Measurements from ENCODE around the gene NSMCE4A.
"Not testable (repeated sequence)": the region's sequence is repeated elsewhere in the genome, so short reads cannot be mapped to it uniquely, and the experiment has no call there.

NSMCE4A gene

DNA sequence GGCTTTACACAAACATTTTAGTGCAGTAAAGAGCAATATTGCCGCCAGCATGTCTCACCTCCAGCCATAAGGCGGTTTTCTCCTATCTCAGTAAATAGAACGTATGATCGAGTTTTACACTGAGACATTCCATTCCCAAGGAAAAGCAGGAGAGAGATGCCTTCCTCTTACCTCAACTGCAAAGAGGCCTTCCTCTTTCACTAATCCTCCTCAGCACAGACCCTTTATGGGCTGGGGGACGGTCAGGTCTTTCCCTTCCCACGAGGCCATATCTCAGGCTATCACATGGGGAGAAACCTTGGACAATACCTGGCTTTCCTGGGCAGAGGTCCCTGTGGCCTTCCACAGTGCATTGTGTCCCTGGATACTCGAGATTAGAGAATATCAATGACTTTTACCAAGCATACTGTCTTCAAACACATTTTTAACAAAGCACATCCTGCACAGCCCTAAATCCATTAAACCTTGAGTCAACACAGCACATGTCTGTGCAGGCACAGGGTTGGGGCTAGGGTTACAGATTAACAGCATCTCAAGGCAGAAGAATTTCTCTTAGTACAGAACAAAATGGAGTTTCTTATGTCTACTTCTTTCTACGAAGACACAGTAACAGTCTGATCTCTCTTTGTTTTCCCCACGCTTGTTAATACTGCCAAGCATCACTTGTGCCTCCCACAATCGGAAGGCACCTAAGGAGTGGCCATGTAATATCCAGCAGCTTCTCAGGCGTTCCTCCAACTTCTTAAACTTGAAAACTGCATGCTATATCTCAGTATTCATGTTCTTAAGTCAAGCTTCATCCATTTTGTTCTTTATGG is 44.5 kb downstream of the NSMCE4A start:
- DNase-seq = not testable (repeated sequence)

DNA sequence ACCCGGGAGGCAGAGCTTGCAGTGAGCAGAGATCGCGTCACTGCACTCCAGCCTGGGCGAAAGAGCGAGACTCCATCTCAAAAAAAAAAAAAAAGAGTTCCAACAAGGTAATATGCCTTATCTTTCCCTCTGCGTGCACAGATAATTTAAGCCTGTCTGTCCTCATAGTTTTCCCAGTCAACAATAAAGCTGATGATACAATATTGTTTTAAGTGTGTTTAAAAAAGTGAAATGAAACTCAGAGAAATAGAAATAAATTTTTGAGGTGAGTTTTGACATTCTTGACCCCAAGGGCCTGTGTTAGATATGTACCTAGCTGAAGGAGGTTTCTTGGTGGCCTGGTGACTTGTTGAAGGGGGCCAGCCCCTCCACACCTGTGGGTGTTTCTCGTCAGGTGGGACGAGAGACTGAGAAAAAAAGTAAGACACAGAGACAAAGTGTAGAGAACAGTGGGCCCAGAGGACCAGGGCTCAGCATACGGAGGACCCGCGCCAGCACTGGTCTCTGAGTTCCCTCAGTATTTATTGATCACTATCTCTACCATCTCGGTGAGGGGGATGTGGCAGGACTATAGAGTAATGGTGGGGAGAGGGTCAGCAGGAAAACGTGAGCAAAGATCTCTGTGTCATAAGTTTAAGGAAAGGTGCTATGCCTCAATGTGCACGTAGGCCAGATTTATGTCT is 45.3 kb downstream of the NSMCE4A start:
- DNase-seq = not testable (repeated sequence)

DNA sequence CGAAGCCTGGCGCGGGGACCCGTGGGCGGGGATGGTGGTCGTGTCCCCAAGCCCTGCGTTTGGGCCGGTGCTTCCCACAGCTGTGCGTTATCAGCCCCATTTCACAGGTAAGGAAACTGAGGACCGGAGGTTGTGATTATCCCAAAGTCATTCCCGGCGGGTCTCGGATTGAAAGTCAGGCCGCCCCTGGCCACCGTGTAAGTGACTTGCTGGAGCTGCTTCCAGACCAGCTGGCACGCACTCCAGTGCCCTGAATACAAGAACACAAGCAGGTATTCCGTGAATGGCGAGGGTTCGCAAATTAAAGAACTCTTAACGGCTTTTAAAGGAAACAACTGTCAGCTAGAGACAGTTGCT is 46.5 kb downstream of the NSMCE4A start:
- DNase-seq = peak; percentile 15

DNA sequence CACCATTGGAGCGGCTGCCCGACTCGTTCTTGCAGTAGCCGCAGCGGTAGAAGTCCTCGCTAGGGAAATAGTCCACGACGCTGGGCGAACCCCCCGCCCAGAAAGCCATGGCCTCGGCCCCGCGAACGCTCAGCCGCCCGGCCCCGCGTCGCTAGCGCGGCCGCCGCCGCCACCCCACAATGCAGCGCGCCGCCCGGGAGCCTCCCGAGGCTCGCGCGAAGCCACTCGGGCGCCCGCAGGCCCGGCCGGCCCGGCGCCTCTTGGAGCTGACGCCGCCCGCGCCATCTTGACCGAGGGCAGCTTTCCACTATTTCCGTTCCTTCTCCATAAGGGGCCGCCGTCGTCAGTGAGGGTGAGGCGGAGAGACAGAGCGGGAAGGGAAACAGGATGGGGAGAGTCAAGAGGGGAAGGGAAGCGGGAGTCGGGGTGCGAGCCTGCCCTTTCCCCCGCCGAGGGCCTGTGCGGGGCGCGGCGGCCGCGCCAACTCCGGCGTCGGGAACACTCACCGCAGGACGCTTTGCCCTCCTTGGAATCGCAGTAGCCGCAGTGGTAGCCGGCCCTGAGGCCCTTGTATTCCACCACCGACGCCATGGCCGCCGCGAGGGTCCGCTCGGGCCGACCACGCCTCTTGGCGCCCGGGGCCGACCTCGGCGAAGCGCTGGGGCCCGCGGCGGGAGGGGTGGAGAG is 47.0 kb downstream of the NSMCE4A start, which contains the start of gene ATE1:
ATE1 (minus strand) TSS at position 191 of the 687 bp plus-strand sequence; CDS start at position 109, 82 bp downstream.
- peak; percentile 90 for DNase-seq

- DNase-seq = peak; percentile 56
Observed at GRCh38 chr10:121927318-121927840, 47.6 kb downstream of the NSMCE4A start.

- DNase-seq = peak; percentile 13
Observed at GRCh38 chr10:121926671-121927317, 48.2 kb downstream of the NSMCE4A start.

DNA sequence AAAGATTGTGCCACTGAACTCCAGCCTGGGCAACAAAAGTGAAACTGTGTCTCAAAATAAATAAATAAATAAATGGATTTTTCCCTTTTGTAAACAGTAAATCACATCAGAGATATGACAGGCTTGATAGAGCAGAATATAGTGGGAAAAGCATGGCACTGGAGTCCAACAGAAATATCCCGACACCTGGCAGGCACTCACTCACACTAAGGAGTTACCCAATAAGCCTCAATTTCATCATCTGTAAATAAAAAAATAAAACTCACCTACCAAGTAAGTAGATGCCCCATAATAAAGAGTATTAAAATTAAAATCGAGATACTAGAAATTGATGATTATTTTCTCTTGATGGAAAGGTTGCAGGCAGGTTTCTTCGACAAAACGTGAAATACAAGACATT is 48.9 kb downstream of the NSMCE4A start:
- DNase-seq = no peak

DNA sequence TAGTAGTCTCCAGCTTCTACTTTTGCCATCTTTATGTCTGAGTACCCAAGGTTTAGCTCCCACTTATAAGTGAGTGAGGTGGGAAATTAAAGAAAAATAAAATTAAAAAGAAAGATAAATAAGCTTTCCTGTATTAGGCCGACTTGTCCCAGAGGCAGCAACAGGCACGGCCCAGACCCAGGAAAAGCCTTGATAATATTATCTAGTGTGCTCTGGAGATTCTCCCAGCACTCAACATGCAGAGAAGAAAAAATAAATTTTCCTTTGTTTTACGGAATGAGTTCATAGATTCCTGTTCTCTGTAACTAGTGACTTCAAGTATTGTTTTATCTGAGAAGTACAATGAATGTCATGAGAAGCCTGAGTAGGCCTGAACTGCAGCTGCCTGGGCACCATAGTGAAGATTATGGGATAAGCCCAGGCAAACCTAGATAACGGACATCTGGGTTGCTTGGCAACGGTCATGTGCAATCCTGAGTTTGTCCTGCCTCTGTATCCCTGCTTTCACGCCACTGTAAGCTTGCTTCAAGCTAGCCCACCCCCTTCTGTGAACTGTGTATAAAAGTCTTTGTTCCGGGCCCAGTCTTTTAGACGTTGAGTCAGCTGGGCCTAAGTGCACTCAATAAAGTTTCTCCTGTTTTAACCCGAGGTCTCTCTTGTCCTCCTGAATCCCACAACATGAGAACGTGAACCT is 53.6 kb downstream of the NSMCE4A start:
- no peak for DNase-seq

GRCh38 chr10:121919666-121920065 is 55.4 kb downstream of the NSMCE4A start:
- DNase-seq = no peak

- DNase-seq = not testable (repeated sequence)
Observed at GRCh38 chr10:121918800-121919199, 56.2 kb downstream of the NSMCE4A start.

GRCh38 chr10:121914661-121915060 is 60.4 kb downstream of the NSMCE4A start:
- no peak for DNase-seq

DNA sequence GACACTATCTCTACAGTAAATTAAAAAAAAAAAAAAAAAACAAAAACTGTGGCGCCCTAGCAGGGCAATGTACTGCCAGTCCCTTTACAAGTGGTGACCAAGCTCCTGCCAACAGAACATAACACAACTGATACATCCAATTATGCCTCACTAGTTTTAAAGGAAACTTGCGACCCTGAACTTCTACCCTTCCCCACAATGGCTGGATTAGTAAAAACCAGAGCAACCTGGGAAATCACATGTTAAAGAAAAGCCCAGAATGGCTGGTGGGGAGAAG is 63.7 kb downstream of the NSMCE4A start:
- peak; percentile 11 for DNase-seq

- peak; percentile 57 for DNase-seq
Observed at GRCh38 chr10:121910673-121911420, 64.2 kb downstream of the NSMCE4A start.
